ENCODE measurements around the gene VASN. TPM values are rescaled to one million over a fixed set of nuclear protein-coding genes. Genes with fewer than 3 reads are reported as not detected.

The VASN gene
- total and polyA plus RNA-seq, 7 donors = 2.0 to 3.8 (median 3.3) TPM

- Histone ChIP-seq H3K36me3 (ENCODE audit: insufficient read depth in 1 of 2, low read depth in 1 of 2) (peaks cover 0 to 33% of the 10 kb centered on the region in 2 donors), H3K4me3 (no peak overlapping the region), H3K4me1 (no peaks in the 10 kb centered on the region), H3K9me3 (no peaks in the 10 kb centered on the region), H3K27me3 (ENCODE audit: insufficient read depth in 3 of 3, low read length in 2 of 3) (no peaks in the 10 kb centered on the region), H3K27ac (no peak overlapping the region)
- ATAC-seq (no peak), DNase-seq (no peak)
- WGBS, 3 donors = 66 to 81% (median 69%) methylated on average over 18 to 19 of the region's 19 CpGs
- no peak for TF ChIP-seq CTCF (IDR thresholded peaks at IDR 0.05)
- intact Hi-C loops (cut with DNase I) = no loop called here
Observed at GRCh38 chr16:4362476-4363135, 9.0 kb upstream of the VASN start.

- no peak for TF ChIP-seq CTCF (IDR thresholded peaks at IDR 0.05)
- Histone ChIP-seq H3K27ac (no peak overlapping the region), H3K4me3 (no peak overlapping the region), H3K9me3 (no peaks in the 10 kb centered on the region), H3K4me1 (no peaks in the 10 kb centered on the region), H3K36me3 (ENCODE audit: insufficient read depth in 1 of 2, low read depth in 1 of 2) (peaks cover 0 to 33% of the 10 kb centered on the region in 2 donors), H3K27me3 (ENCODE audit: insufficient read depth in 3 of 3, low read length in 2 of 3) (no peaks in the 10 kb centered on the region)
- 91 to 93% (median 92%) methylated on average over 31 to 37 of the region's 37 CpGs for WGBS, 3 donors
- DNase-seq (no peak), ATAC-seq (no peak)
- intact Hi-C loops (cut with DNase I) = no loop called here
Observed at GRCh38 chr16:4364196-4365013, 7.2 kb upstream of the VASN start.

- TF ChIP-seq CTCF (IDR thresholded peaks at IDR 0.05) = no peak
- peaks cover 0 to 32% of the 10 kb centered on the region in 2 donors for H3K36me3 ChIP-seq (ENCODE audit: insufficient read depth in 1 of 2, low read depth in 1 of 2)
- H3K27ac ChIP-seq = no peak overlapping the region
- H3K27me3 ChIP-seq (ENCODE audit: insufficient read depth in 3 of 3, low read length in 2 of 3) = no peaks in the 10 kb centered on the region
- no peak for ATAC-seq
- no peak for DNase-seq
- no peak overlapping the region for H3K4me3 ChIP-seq
- WGBS, 3 donors = 94 to 96% (median 95%) methylated on average over 10 of the region's 10 CpGs
- intact Hi-C loops (cut with DNase I) = no loop called here
- H3K4me1 ChIP-seq = no peaks in the 10 kb centered on the region
- no peaks in the 10 kb centered on the region for H3K9me3 ChIP-seq
Observed at GRCh38 chr16:4365014-4365406, 6.6 kb upstream of the VASN start.

- 95 to 99% (median 96%) methylated on average over 12 of the region's 12 CpGs for WGBS, 3 donors
- ATAC-seq (no peak), DNase-seq (no peak)
- Histone ChIP-seq H3K4me1 (no peaks in the 10 kb centered on the region), H3K27ac (no peak overlapping the region), H3K27me3 (ENCODE audit: insufficient read depth in 3 of 3, low read length in 2 of 3) (no peaks in the 10 kb centered on the region), H3K36me3 (ENCODE audit: insufficient read depth in 1 of 2, low read depth in 1 of 2) (peaks cover 0 to 29% of the 10 kb centered on the region in 2 donors), H3K9me3 (no peaks in the 10 kb centered on the region), H3K4me3 (no peak overlapping the region)
- intact Hi-C loops (cut with DNase I) = no loop called here
- TF ChIP-seq CTCF (IDR thresholded peaks at IDR 0.05) = no peak
Observed at GRCh38 chr16:4365615-4366014, 6.0 kb upstream of the VASN start.
